SIG-M5 (cell line): Measurements from ENCODE around the gene ARSH.
"Not testable (repeated sequence)": the region's sequence is repeated elsewhere in the genome, so short reads cannot be mapped to it uniquely, and the experiment has no call there.

Experiments used
- DNase-seq: peaks from one replicate; lab custom pipeline; 2025; lab: John Stamatoyannopoulos, UW

Gene ARSH

GRCh38 chrX:3006495-3006894, at the start of gene ARSH:
ARSH (plus strand) TSS chrX:3006546; CDS start chrX:3006613, 67 bp downstream.
- no peak for DNase-seq

- no peak for DNase-seq
Measured at GRCh38 chrX:2958199-2958598, 48.1 kb upstream of the ARSH start.

- DNase-seq, result no peak
Measured at GRCh38 chrX:2960861-2961515, 45.4 kb upstream of the ARSH start.

- no peak for DNase-seq
Measured at GRCh38 chrX:2962381-2962780, 44.0 kb upstream of the ARSH start.

GRCh38 chrX:2963449-2963848, 42.9 kb upstream of the ARSH start:
- DNase-seq, result not testable (repeated sequence)

- DNase-seq, result not testable (repeated sequence)
Measured at GRCh38 chrX:2963992-2964794, 42.2 kb upstream of the ARSH start.

- no peak for DNase-seq
Measured at GRCh38 chrX:2965965-2966364, 40.4 kb upstream of the ARSH start.

- no peak for DNase-seq
Measured at GRCh38 chrX:2967012-2967411, 39.3 kb upstream of the ARSH start.

GRCh38 chrX:2967584-2967983, 38.8 kb upstream of the ARSH start:
- no peak for DNase-seq

- DNase-seq, result no peak
Measured at GRCh38 chrX:2967998-2968909, 38.1 kb upstream of the ARSH start.

- no peak for DNase-seq
Measured at GRCh38 chrX:2969021-2969420, 37.3 kb upstream of the ARSH start.

GRCh38 chrX:2972391-2972790, 34.0 kb upstream of the ARSH start:
- no peak for DNase-seq

- DNase-seq, result no peak
Measured at GRCh38 chrX:2974961-2975360, 31.4 kb upstream of the ARSH start.

GRCh38 chrX:2978639-2979038, 27.7 kb upstream of the ARSH start:
- not testable (repeated sequence) for DNase-seq

- DNase-seq, result no peak
Measured at GRCh38 chrX:2984342-2984741, 22.0 kb upstream of the ARSH start.

GRCh38 chrX:2989565-2989964, 16.8 kb upstream of the ARSH start:
- DNase-seq, result no peak

- no peak for DNase-seq
Measured at GRCh38 chrX:3010532-3010931, 4.2 kb downstream of the ARSH start.

- no peak for DNase-seq
Measured at GRCh38 chrX:3017492-3017891, 11.1 kb downstream of the ARSH start.

- DNase-seq, result no peak
Measured at GRCh38 chrX:3024176-3024575, 17.8 kb downstream of the ARSH start.

GRCh38 chrX:3026074-3026815, 19.9 kb downstream of the ARSH start:
- DNase-seq, result no peak

- DNase-seq, result no peak
Measured at GRCh38 chrX:3029129-3029528, 22.8 kb downstream of the ARSH start.

GRCh38 chrX:3037218-3037617, 30.9 kb downstream of the ARSH start:
- DNase-seq, result no peak
